ENCODE measurements around the gene NRARP. TPM values are rescaled to one million over a fixed set of nuclear protein-coding genes. Genes with fewer than 3 reads are reported as not detected.
A peak's percentile ranks its signal among the peaks of the same experiment; 100 is the strongest.

The NRARP gene
- polyA plus RNA-seq, 3 donors = 15.4 TPM; not detected in 2

- Histone ChIP-seq H3K27ac (ENCODE audit: low read depth in 1 of 2, low read length in 2 of 2) (no peak overlapping the region), H3K36me3 (replicated peaks in 1 of 2; ENCODE audit: control insufficient read depth in 1 of 2, insufficient read depth in 2 of 2, low read length in 2 of 2) (no peaks in the 10 kb centered on the region), H3K9me3 (replicated peaks in 1 of 2; ENCODE audit: control insufficient read depth in 1 of 2, insufficient read depth in 1 of 2, low read length in 2 of 2) (peaks cover 3 to 8% of the 10 kb centered on the region in 2 donors), H3K4me2 (replicated peaks; ENCODE audit: extremely low read depth, low read length, poor library complexity, severe bottlenecking) (no peak overlapping the region), H2AFZ (ENCODE audit: insufficient read depth, low read depth, low read length, poor library complexity, severe bottlenecking) (no peak overlapping the region), H3K4me1 (ENCODE audit: control insufficient read depth in 1 of 2, insufficient read depth in 2 of 2, low read length in 2 of 2) (peaks cover 37 to 50% of the 10 kb centered on the region in 2 donors), H3K27me3 (ENCODE audit: control insufficient read depth in 2 of 2, insufficient read depth in 2 of 2, low read length in 2 of 2) (peaks cover 32 to 79% of the 10 kb centered on the region in 2 donors), H3K79me2 (ENCODE audit: insufficient read depth, low read length) (no peaks in the 10 kb centered on the region), H4K20me1 (ENCODE audit: insufficient read depth, low read length) (no peaks in the 10 kb centered on the region), H3K9ac (ENCODE audit: insufficient read depth, low read length, poor library complexity, severe bottlenecking) (no peak overlapping the region), H3K4me3 (replicated peaks in 1 of 3; ENCODE audit: low read depth in 2 of 3, low read length in 3 of 3) (no peak overlapping the region)
- no peak for DNase-seq
- H3K27me3 Mint-ChIP-seq (ENCODE audit: low read depth in 3 of 3) = peaks cover 65 to 90% (median 72%) of the 10 kb centered on the region in 3 donors
- H3K27ac Mint-ChIP-seq = no peak overlapping the region
- 97% methylated on average over 17 of the region's 22 CpGs for WGBS (ENCODE audit: insufficient coverage)
- peak overlapping the region; percentile 20 to 62 for H3K4me3 Mint-ChIP-seq
- intact Hi-C loops (cut with micrococcal nuclease) = loop anchor here (2.0 kb wide), 1 partner anchor 23 kb away; no protein-coding TSS in a partner anchor
- H3K4me1 Mint-ChIP-seq = peaks cover 25% of the 10 kb centered on the region
- no peak for TF ChIP-seq CTCF (IDR thresholded peaks at IDR 0.05)
- H3K9me3 Mint-ChIP-seq = peaks cover 0 to 10% (median 7%) of the 10 kb centered on the region in 7 donors
- peaks cover 3 to 5% of the 10 kb centered on the region in 2 donors for H3K36me3 Mint-ChIP-seq
Measured at GRCh38 chr9:137303893-137304382, 1.9 kb upstream of the NRARP start.

- H3K9me3 Mint-ChIP-seq = peaks cover 0 to 12% (median 6%) of the 10 kb centered on the region in 7 donors
- TF ChIP-seq CTCF (IDR thresholded peaks at IDR 0.05) = no peak
- Histone ChIP-seq H3K4me3 (replicated peaks in 1 of 3; ENCODE audit: low read depth in 2 of 3, low read length in 3 of 3) (peak overlapping the region in 1 of 3 experiments; percentile 59), H3K27ac (ENCODE audit: low read depth in 1 of 2, low read length in 2 of 2) (no peak overlapping the region), H3K9me3 (replicated peaks in 1 of 2; ENCODE audit: control insufficient read depth in 1 of 2, insufficient read depth in 1 of 2, low read length in 2 of 2) (peaks cover 3 to 9% of the 10 kb centered on the region in 2 donors), H4K20me1 (ENCODE audit: insufficient read depth, low read length) (no peaks in the 10 kb centered on the region), H3K27me3 (ENCODE audit: control insufficient read depth in 2 of 2, insufficient read depth in 2 of 2, low read length in 2 of 2) (peaks cover 32 to 84% of the 10 kb centered on the region in 2 donors), H3K4me1 (ENCODE audit: control insufficient read depth in 1 of 2, insufficient read depth in 2 of 2, low read length in 2 of 2) (peaks cover 37 to 50% of the 10 kb centered on the region in 2 donors), H3K9ac (ENCODE audit: insufficient read depth, low read length, poor library complexity, severe bottlenecking) (no peak overlapping the region), H3K36me3 (replicated peaks in 1 of 2; ENCODE audit: control insufficient read depth in 1 of 2, insufficient read depth in 2 of 2, low read length in 2 of 2) (no peaks in the 10 kb centered on the region), H2AFZ (ENCODE audit: insufficient read depth, low read depth, low read length, poor library complexity, severe bottlenecking) (peak overlapping the region; percentile 74), H3K79me2 (ENCODE audit: insufficient read depth, low read length) (no peaks in the 10 kb centered on the region), H3K4me2 (replicated peaks; ENCODE audit: extremely low read depth, low read length, poor library complexity, severe bottlenecking) (peak overlapping the region; percentile 69)
- peaks cover 64 to 90% (median 74%) of the 10 kb centered on the region in 3 donors for H3K27me3 Mint-ChIP-seq (ENCODE audit: low read depth in 3 of 3)
- intact Hi-C loops (cut with micrococcal nuclease) = loop anchor here (2.0 kb wide), 1 partner anchor 23 kb away; no protein-coding TSS in a partner anchor
- peak overlapping the region in 1 of 7 donors; percentile 60 for H3K27ac Mint-ChIP-seq
- H3K4me1 Mint-ChIP-seq = peaks cover 25% of the 10 kb centered on the region
- peaks cover 3 to 5% of the 10 kb centered on the region in 2 donors for H3K36me3 Mint-ChIP-seq
- H3K4me3 Mint-ChIP-seq = peak overlapping the region; percentile 24 to 62
- DNase-seq = no peak
- 65% methylated on average over 20 of the region's 23 CpGs for WGBS (ENCODE audit: insufficient coverage)
Measured at GRCh38 chr9:137303151-137303892, 1.3 kb upstream of the NRARP start.
